Chondrocyte (in vitro differentiated cells): ENCODE measurements around the gene TMPRSS9. TPM values are rescaled to one million over a fixed set of nuclear protein-coding genes. Genes with fewer than 3 reads are reported as not detected.

ENCODE experiments used
- DNase-seq: peaks from one replicate; pipeline ENCODE4 v3.0.0; 2021; ENCODE audit warnings: mixed read lengths, low spot score
- H3K27ac Mint-ChIP-seq: one replicate; pipeline ENCODE4 v1.8.0; 2021; ENCODE audit warnings: mild to moderate bottlenecking, moderate library complexity, mixed read lengths; ENCODE audit not compliant: unreplicated experiment
- H3K27me3 Mint-ChIP-seq: 2 replicates; pipeline ENCODE4 v1.8.0; 2021; ENCODE audit warnings: low read depth, mixed read lengths
- H3K36me3 Mint-ChIP-seq: 2 replicates; pipeline ENCODE4 v1.8.0; 2021; ENCODE audit warnings: low read depth, mixed read lengths
- H3K4me1 Mint-ChIP-seq: 2 replicates; pipeline ENCODE4 v1.8.0; 2021; ENCODE audit warnings: low read depth, mild to moderate bottlenecking, mixed read lengths
- H3K4me3 Mint-ChIP-seq: one replicate; pipeline ENCODE4 v1.8.0; 2021; ENCODE audit warnings: mild to moderate bottlenecking, moderate library complexity, mixed read lengths; ENCODE audit not compliant: unreplicated experiment
- H3K9me3 Mint-ChIP-seq: 2 replicates; pipeline ENCODE4 v1.8.0; 2021; ENCODE audit warnings: low read depth, mixed read lengths
- total RNA-seq: library from RNA; stranded (reverse); gene quantifications from 3 replicates; pipeline ENCODE4 v1.2.1, GENCODE V29; 2021
- TF ChIP-seq, protein P1 (sequence below): fragments of 200-600 bp; sonication (generic); IDR thresholded peaks from 2 replicates; pipeline ENCODE4 v1.5.0; 2021; ENCODE audit warnings: antibody characterized with exemption, mild to moderate bottlenecking, moderate library complexity

TMPRSS9 gene
- total RNA-seq, 1 donor from 2014 or later = 0.15 TPM

GRCh38 chr19:2357279-2358206 lies 2.5 kb upstream of the TMPRSS9 start:
- H3K27ac Mint-ChIP-seq = no peak overlapping the region
- H3K27me3 Mint-ChIP-seq = peaks cover 14% of the 10 kb centered on the region
- no peaks in the 10 kb centered on the region for H3K4me1 Mint-ChIP-seq
- H3K9me3 Mint-ChIP-seq = no peaks in the 10 kb centered on the region
- H3K4me3 Mint-ChIP-seq = no peak overlapping the region
- no peak for DNase-seq
- peaks cover 1% of the 10 kb centered on the region for H3K36me3 Mint-ChIP-seq
- TF ChIP-seq, protein P1, sequence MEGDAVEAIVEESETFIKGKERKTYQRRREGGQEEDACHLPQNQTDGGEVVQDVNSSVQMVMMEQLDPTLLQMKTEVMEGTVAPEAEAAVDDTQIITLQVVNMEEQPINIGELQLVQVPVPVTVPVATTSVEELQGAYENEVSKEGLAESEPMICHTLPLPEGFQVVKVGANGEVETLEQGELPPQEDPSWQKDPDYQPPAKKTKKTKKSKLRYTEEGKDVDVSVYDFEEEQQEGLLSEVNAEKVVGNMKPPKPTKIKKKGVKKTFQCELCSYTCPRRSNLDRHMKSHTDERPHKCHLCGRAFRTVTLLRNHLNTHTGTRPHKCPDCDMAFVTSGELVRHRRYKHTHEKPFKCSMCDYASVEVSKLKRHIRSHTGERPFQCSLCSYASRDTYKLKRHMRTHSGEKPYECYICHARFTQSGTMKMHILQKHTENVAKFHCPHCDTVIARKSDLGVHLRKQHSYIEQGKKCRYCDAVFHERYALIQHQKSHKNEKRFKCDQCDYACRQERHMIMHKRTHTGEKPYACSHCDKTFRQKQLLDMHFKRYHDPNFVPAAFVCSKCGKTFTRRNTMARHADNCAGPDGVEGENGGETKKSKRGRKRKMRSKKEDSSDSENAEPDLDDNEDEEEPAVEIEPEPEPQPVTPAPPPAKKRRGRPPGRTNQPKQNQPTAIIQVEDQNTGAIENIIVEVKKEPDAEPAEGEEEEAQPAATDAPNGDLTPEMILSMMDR = no peak

- Mint-ChIP-seq H3K27ac (no peak overlapping the region), H3K36me3 (peaks cover 1% of the 10 kb centered on the region), H3K27me3 (peaks cover 14% of the 10 kb centered on the region), H3K4me3 (no peak overlapping the region), H3K9me3 (no peaks in the 10 kb centered on the region), H3K4me1 (no peaks in the 10 kb centered on the region)
- no peak for DNase-seq
- TF ChIP-seq, protein P1 = no peak
These were observed 1.4 kb upstream of the TMPRSS9 start for GRCh38 chr19:2358548-2359173.

DNA sequence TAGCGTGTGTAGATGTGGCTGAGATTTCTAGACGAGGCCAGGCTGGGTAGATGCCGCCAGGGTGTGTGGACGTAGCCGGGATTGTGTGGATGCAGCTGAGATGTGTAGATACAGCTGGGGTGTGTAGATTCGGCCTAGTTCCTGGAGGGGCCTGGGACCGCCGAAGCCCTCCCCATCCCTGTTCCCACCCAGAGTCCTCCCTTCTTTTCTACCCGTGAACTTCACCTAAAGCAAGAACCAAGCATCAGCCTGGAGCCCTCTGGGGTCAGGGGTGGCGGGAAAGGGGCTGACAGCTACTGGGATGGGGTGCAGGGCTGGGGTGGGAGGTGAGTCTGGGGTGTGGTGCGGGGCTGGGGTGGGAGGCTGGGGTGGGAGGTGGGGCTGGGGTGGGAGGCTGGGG lies 768 bp downstream of the TMPRSS9 start:
- no peak for DNase-seq
- Mint-ChIP-seq H3K27ac (no peak overlapping the region), H3K4me1 (no peaks in the 10 kb centered on the region), H3K36me3 (peaks cover 1% of the 10 kb centered on the region), H3K9me3 (no peaks in the 10 kb centered on the region), H3K27me3 (peaks cover 18% of the 10 kb centered on the region), H3K4me3 (no peak overlapping the region)
- TF ChIP-seq, protein P1 = no peak

DNA sequence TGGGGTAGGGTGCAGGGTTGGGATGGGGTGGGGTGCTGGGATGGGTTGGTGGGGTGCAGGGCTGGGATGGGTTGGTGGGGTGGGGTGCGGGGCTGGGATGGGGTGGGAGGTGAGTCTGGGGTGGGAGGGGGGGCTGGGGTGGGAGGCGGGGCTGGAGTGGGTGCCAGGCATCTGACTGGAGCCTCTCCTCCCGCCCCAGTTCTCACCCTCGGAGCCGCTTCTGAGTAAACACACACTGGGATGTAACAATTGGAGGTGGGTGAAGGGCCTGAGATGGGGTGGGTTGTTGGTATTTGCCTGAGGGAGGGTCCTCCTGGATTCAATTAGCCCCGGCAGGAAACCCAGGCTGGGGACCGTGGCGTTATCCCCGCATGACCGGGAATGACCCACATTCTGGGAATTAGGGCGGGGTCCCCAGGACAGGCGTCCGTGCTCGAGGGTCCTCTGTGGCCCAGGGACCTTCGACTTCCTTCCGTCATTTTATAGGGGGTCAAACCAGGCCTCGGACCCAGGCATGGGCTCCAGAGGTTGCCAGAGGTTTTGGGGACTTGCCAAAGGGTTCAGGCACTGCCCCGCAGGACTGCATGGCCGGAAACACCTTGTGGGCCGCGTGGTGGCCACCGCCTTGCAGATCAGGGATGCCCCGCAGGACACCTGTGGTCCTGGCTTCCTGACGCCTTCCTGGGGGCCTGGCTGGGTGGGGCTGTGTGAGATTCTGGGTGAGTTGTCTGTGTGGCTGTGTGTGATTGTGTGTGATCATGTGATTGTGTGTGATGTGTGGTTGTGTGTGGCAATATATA lies 1.4 kb downstream of the TMPRSS9 start:
- TF ChIP-seq, protein P1 = no peak
- DNase-seq = no peak
- H3K9me3 Mint-ChIP-seq = no peaks in the 10 kb centered on the region
- H3K27me3 Mint-ChIP-seq = peaks cover 18% of the 10 kb centered on the region
- H3K27ac Mint-ChIP-seq = no peak overlapping the region
- peaks cover 1% of the 10 kb centered on the region for H3K36me3 Mint-ChIP-seq
- no peaks in the 10 kb centered on the region for H3K4me1 Mint-ChIP-seq
- H3K4me3 Mint-ChIP-seq = no peak overlapping the region
